Esophagus muscularis mucosa (tissue), 4 donors: ENCODE data around the gene SPATA20.

Experiments
- EP300 ChIP-seq: sonication (generic); formaldehyde crosslinking; IDR thresholded peaks from one replicate; pipeline ENCODE4 v1.6.1; 2017; ENCODE audit warnings: antibody characterized with exemption
- POLR2A ChIP-seq: fragments of 450-650 bp; IDR thresholded peaks from one replicate; pipeline ENCODE4 v1.6.1; 2017; ENCODE audit warnings: antibody characterized with exemption, moderate library complexity, mild to moderate bottlenecking, low read depth
- POLR2AphosphoS5 ChIP-seq, 2 donors: sonication (generic); formaldehyde crosslinking; IDR thresholded peaks; one replicate each; pipeline ENCODE4 v1.6.1; 2017; ENCODE audit warnings: antibody characterized with exemption in 2 of 2
- TF ChIP-seq, protein P1 (sequence below), 3 experiments: fragments of 200-600 bp in 2 of 3; fragments of 450-650 bp in 1 of 3; sonication (generic) in 2 of 3; IDR thresholded peaks; one replicate each; pipeline ENCODE4 v1.5.1; 2017 to 2019; ENCODE audit warnings: antibody characterized with exemption in 3 of 3, mild to moderate bottlenecking in 2 of 3, moderate library complexity in 1 of 3

DNA sequence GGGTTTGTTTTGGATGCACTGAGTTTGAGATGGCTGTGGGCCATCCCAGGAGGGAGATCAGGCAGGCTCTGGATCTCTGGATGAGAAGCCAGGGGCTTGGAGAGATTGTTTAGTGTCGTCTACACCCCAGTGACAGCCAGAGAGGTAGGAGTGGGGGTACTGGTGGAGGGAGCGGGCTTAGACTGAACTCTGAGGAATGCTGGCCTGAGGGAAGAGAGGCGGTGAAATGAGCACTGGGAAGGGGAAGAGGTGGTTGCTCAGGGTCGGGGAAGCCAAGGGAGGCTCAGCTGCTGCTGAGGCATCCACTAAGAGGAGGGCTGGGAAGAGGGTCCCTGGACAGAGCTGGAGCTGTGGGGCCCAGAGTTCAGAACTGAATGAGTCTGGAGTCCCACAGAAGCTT is 37.1 kb downstream of the SPATA20 start:
- TF ChIP-seq, protein P1, sequence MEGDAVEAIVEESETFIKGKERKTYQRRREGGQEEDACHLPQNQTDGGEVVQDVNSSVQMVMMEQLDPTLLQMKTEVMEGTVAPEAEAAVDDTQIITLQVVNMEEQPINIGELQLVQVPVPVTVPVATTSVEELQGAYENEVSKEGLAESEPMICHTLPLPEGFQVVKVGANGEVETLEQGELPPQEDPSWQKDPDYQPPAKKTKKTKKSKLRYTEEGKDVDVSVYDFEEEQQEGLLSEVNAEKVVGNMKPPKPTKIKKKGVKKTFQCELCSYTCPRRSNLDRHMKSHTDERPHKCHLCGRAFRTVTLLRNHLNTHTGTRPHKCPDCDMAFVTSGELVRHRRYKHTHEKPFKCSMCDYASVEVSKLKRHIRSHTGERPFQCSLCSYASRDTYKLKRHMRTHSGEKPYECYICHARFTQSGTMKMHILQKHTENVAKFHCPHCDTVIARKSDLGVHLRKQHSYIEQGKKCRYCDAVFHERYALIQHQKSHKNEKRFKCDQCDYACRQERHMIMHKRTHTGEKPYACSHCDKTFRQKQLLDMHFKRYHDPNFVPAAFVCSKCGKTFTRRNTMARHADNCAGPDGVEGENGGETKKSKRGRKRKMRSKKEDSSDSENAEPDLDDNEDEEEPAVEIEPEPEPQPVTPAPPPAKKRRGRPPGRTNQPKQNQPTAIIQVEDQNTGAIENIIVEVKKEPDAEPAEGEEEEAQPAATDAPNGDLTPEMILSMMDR (IDR thresholded peaks at IDR 0.05): no peak
- TF ChIP-seq POLR2A: no peak
- TF ChIP-seq EP300: no peak
- no peak for TF ChIP-seq POLR2AphosphoS5 (IDR thresholded peaks at IDR 0.05)
